ENCODE data around the gene NSL1.
"Not testable (repeated sequence)": the region's sequence is repeated elsewhere in the genome, so short reads cannot be mapped to it uniquely, and the experiment has no call there.

The NSL1 gene, protein sequence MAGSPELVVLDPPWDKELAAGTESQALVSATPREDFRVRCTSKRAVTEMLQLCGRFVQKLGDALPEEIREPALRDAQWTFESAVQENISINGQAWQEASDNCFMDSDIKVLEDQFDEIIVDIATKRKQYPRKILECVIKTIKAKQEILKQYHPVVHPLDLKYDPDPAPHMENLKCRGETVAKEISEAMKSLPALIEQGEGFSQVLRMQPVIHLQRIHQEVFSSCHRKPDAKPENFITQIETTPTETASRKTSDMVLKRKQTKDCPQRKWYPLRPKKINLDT

DNA sequence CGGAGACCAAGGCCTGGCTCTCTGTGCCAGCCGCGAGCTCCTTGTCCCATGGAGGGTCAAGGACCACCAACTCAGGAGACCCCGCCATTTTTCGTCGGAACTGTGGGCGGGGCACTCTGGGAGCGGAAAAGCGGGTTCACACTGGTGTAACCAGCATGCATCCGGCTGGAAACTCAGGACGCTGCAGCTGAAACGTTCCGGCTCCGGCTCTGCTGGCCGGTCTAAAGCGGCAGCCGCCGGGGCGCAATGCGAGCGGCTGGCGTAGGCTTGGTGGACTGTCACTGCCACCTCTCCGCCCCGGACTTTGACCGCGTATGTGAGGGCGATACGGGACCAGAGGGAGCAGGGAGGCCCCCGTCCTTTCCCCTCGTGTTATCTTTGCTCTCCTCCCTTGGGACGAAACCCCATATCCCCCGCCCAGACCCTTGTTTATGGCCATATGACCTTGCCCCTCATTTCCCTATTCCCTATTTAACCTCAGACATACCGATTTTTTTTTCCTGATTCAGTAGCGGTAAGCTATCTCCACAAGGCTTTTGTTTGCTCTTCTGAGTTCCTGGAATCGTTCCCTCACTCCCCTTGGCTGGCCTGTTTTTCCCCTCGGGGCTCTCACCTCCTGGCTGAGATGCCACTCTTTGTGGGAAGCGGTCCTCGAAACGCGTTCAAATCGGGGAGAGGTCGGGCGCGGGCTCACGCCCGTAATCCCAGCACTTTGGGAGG, at the start of gene NSL1, which contains the start of gene TATDN3:
Gene NSL1 (minus strand): TSS at position 102 of the 720 bp plus-strand sequence. CDS start 14 bp downstream, at position 88.
Gene TATDN3 (plus strand): TSS at position 219 of the 720 bp plus-strand sequence. CDS start 28 bp downstream, at position 247.
- H3K4me3 ChIP-seq (ENCODE audit: low read depth, low read length): peak within 1 kb of the TSS; percentile 97

DNA sequence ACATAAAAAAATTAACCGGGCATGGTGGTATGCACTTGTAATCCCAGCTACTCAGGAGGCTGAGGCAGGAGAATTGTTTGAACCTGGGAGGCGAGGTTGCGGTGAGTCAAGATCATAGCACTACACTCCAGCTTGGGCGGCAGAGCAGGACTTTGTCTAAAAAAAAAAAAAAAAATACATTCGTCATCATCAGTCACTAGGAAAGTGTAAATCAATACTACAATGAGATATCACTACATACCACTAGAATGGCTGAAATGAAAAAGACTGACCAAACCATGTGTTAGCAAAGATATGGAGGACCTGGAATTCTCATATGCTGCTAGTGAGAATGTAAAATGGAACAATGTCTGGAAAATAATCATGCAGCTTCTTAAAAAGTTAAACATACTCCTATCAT, 46.6 kb upstream of the NSL1 start:
- no peak overlapping the region for H3K4me3 ChIP-seq (ENCODE audit: low read depth, low read length)

DNA sequence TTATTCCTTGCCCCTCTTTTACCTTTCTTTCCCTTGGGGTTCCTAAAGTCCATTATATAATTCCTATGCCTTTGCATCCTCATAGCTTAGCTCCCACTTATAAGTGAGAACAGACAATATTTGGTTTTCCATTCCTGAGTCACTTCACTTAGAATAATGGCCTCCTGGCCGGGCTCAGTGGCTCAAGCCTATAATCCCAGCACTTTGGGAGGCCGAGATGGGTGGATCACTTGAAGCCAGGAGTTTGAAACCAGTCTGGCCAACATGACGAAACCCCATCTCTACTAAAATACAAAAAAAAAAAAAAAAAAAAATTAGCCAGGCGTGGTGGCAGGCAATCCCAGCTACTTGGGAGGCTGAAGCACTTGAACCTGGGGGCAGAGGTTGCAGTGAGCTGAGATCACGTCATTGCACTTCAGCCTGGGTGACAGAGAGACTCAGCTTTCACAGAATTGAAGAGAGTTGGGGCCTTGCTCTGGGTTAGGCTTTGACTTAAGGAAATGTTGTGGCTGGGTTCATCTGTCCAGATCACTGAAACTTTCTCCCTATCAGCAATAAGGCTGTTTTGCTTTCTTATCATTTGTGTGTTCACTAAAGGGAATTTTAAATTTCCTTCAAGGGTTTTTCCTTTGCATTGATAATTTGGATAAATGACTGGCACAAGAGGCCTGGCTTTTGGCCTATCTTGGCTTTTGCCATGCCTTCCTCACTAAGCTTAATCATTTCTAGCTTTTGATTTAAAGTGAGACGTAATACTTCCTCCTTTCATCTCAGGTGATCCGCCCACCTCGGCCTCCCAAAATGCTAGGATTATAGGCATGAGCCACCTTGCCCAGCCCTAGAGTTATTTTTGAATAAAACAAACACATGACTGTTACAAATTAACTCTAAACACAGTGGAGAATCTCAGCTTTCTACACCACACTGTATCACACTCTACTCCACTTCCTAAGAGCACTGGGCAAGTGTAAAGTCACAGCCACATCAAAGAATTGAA, 41.9 kb upstream of the NSL1 start:
- not testable (repeated sequence) for H3K4me3 ChIP-seq (ENCODE audit: low read depth, low read length)

DNA sequence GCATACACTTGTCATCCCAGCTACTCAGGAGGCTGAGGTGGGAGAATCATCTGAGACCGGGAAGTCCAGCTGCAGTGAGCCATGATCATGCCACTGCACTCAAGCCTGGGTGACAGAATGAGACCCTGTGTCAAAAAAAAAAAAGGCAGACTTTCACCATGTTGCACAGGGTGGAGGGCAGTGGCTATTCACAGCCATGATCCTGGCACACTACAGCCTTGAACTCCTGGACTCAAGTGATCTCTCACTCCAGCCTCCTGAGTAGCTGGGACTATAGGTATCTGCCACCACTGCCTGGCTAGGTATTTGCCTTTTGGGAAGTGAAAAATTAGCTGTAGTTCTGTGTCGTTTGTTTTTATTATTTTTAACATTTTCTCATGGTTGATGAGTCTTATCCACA, 36.8 kb upstream of the NSL1 start:
- no peak overlapping the region for H3K4me3 ChIP-seq (ENCODE audit: low read depth, low read length)

DNA sequence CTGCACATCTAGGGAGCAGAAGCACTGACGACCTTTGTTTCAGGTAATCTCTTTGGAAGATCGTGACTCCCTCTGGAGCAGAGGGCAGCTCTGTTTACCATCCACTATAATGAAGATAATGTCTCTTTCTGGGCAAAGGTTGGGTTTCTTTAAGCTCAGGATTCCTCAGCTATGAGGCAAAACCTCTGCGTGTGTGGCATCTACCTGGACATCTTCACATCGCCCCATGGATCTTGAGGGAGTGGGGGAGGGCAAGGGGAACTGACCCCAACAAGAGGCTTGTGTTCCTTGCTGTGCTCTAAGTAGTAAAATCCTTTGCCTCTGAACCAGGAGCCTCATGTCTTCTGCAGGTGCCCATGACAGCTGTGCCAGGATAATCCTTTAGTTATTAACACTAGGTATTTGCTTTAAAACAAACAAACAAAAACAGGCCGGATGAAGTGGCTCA, 36.3 kb upstream of the NSL1 start:
- H3K4me3 ChIP-seq (ENCODE audit: low read depth, low read length): no peak overlapping the region

DNA sequence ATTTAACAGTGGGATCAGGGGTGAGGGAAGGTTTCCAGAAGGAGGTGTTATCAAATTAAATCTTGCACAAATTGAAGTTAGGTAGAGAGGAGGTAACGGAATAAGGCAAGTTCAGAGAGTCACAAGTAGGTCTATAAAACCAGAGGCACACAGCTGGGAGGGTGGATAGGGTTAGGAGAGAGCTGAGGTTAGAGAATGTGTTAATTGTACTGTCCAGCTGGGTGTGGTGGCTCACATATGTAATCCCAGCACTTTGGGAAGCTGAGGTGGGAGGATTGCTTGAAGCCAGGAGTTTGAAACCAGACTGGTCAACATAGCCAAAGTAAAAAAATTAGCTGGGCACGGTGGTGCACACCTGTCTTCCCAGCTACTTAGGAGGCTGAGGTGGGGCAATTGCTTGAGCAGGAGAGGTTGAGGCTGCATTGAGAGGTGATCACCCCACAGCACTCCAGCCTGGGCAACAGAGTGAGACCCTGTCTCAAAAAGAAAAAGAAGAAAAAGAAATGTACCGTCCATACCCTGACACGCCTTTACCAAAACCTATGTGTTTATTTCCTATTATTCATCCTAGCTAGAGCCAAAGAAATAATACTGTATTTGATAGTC, 35.7 kb upstream of the NSL1 start:
- no peak overlapping the region for H3K4me3 ChIP-seq (ENCODE audit: low read depth, low read length)

DNA sequence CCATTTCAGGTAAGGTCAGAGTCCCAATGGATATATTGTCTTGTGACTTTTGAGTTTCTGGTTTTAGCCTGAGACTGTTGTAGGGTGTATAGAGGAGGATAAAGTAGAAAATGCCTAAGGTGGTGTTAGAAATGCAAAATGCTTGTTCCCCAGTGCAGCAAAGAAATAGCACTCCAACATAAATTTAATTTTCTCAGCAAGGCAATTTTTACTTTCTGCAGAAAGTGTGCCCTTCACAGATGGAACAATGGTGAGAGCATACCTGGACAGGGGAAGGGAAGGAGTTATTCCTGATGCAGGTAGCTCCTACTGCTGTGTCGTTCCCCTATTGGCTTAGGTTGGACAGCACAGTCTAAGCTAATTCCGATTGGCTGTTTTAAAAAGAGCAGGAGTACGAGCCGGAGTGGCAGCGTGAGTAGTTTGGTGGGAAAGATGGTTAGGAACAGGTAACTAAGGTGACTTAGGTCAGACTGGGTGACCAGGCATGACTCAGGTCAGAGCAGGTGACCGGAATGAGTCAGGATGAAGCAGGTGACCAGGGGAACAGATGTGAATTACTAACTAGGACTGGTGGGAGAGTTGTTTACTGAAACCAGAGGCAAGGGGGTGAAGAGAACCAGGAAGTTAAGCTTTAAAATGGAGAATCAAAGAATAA, 34.3 kb upstream of the NSL1 start:
- no peak overlapping the region for H3K4me3 ChIP-seq (ENCODE audit: low read depth, low read length)

DNA sequence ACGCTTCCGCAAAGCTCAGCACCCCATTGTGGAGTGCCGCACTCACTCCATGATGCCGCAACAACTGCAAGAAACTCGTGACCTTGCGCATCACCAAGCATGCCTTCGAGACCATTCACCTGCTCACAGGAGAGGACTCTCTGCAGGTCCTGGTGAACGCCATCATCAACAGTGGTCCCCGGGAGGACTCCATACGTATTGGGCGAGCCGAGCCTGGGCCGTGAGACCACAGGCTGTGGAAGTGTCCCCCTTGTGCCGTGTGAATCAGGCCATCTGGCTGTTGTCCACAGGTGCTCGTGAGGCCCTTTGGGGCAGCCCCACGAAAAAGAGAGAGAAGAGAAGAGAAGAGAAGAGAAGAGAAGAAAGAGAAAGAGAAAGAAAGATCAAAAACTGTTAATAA, 32.6 kb upstream of the NSL1 start:
- no peak overlapping the region for H3K4me3 ChIP-seq (ENCODE audit: low read depth, low read length)

- no peak overlapping the region for H3K4me3 ChIP-seq (ENCODE audit: low read depth, low read length)
These were observed 31.4 kb upstream of the NSL1 start for GRCh38 chr1:212822956-212823355.

- H3K4me3 ChIP-seq (ENCODE audit: low read depth, low read length): no peak overlapping the region
These were observed 29.4 kb upstream of the NSL1 start for GRCh38 chr1:212820969-212821368.

DNA sequence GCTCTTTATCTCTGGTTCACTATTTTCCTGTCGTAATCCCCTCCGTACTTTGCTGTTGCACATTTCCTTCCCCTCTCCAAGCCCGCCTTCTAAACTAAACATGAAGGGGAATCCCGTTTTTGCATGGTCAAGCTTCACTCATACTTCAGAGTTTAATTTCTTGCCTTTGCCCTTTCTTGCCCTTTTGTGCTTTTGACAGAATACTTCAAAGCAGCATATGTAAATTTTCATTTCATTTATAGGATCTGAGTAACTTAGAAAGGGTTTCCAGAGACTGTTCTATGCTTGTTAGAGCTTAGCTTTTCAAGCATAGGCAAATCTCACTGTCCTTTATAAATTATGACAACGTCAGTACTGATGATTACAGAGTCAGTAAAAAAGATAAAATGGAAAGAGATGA, 28.1 kb upstream of the NSL1 start:
- no peak overlapping the region for H3K4me3 ChIP-seq (ENCODE audit: low read depth, low read length)

- H3K4me3 ChIP-seq (ENCODE audit: low read depth, low read length): no peak overlapping the region
These were observed 25.1 kb upstream of the NSL1 start for GRCh38 chr1:212816567-212817278.

GRCh38 chr1:212814537-212815334, 23.2 kb upstream of the NSL1 start:
- H3K4me3 ChIP-seq (ENCODE audit: low read depth, low read length): no peak overlapping the region

DNA sequence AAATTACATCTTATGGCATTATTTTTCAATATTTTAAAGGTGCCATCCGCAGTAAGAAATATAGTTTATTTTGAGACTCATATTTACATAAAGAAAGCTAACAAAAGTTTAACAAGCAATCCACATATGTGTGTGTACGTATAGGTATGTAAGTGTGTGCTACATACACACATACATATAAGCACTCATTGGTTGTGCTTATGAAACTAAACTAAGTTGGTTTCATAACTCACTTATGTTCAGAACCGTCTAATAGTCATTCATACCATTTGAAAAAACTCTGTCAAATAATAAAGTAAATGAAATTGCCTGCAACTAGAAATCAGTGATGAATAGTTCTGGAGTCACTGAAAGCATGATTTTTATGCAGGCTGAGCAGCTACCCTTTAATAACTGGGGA, 14.2 kb upstream of the NSL1 start:
- H3K4me3 ChIP-seq (ENCODE audit: low read depth, low read length): no peak overlapping the region

DNA sequence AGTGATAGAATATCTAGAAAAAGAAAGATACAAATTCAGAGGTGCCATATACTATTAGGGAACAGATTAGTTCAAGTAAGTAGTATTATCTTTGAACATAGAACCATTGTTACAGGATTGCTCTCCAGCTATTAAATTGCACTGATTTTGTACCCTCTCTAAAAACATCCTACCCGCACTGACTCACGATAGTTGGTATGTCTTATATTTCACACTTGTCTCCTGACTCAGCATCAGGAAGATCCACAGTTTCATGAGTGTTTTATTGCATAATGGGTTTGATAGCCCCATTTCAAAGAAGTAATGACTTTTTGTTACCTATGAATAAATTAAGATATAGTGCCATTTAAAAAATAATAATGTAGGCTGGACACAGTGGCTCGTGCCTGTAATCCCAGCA, 6.1 kb upstream of the NSL1 start:
- no peak overlapping the region for H3K4me3 ChIP-seq (ENCODE audit: low read depth, low read length)

DNA sequence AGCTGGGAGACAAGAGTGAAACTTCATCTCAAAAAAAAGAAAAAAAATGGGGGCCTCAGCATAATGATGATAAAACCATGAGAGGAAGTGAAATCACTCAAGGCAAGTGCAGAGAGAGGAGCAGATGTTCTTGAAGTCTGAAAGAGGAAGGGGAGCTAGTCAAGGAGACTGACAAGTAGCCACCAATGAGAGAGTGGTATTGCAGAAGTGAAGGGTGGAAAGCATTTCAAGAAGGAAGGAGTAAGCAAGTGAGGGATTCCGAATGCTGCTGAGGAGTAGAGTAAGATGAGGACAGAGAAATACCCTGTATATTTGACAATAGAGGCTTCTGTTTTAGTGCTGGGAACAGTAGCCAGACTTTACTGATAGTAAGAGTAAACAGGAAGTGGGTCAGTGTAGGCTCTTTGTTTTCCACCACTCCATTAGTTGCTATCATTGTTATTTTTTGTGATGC, 3.0 kb upstream of the NSL1 start:
- no peak overlapping the region for H3K4me3 ChIP-seq (ENCODE audit: low read depth, low read length)

DNA sequence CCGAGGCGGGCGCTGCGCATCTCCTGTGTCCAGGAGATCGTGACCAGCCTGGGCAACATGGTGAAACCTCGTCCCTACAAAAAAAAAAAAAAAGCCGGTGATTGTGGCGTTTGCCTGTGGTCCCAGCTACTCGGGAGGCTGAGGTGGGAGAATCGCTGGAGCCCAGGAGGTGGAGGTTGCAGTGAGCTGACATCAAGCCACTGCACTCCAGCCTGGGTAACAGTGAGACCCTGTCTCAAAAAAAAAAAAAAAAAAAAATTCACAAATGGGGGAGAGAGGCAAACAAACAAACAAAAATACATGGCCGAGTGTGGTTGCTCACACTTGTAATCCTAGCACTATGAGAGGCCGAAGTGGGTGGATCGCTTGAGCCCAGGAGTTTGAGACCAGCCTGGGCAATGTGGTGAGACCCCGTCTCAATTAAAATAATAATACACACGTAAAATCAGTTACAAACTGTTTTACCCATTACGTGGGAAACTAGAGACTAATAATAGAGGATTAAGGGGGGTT, 875 bp upstream of the NSL1 start:
- H3K4me3 ChIP-seq (ENCODE audit: low read depth, low read length): peak overlapping the region; percentile 97

DNA sequence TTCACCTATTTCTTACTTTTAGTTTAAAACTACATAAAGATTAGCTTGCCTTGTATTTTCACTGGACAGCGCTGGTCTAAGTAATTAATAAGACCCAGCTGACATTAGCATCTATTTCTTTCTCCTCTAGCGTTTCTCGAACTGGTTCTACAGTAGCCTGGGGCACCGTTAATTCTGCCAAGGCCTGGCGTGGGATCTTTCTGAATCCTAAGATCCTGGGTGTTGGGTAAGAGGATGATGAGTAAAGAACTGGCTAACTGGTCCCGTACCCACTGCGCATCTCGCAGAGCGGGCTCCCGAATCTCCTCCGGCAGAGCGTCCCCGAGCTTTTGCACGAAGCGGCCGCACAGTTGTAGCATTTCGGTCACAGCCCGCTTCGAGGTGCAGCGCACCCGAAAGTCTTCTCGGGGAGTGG, 309 bp downstream of the NSL1 start:
- peak overlapping the region; percentile 97 for H3K4me3 ChIP-seq (ENCODE audit: low read depth, low read length)
